GM18517 (cell line): ENCODE measurements around the gene NTM.

Experiments
- ATAC-seq: cut with Tn5 transposase; IDR thresholded peaks from one replicate; pipeline ENCODE4 v1.9.1; 2021; ENCODE audit warnings: mild to moderate bottlenecking, moderate library complexity; ENCODE audit not compliant: unreplicated experiment

The NTM gene

DNA sequence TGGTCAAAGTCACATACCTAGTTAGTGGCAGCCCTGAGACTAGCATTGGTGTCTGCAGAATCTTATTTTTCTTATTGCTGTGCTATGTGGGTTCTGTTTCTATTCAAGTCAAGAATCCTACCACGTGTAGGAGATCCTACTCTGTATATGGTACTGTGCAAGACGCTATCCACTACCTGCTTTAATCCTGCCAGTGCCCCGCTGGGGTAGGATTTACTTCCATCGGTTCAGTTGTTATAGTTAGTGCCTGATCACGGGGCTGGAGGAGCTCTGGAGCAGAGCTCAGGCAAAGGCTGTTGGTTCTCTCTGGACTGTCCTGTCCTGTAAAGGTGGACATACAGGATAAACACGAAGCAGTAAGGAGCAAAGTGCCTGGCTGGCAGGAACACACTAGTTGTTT, 167.9 kb downstream of the NTM start:
- no peak for ATAC-seq

DNA sequence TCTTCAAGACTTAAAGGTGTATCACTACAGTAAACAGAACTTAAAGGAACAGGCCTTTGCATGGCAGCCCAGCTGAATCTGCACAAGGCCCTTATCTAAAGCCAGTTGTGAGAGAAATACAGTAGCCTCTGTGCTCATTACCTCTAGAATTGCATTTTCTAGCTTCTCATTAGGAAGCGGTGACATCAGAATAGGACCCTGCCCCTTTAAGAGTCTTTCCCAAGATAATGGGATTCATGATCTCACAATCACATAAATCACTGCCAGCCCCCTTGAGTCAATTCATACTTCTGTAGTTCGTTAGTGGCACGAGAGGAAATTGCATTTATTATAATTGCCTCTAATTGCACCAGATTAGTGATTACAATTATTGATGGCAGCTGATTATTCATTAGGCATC, 170.3 kb downstream of the NTM start:
- ATAC-seq = no peak

DNA sequence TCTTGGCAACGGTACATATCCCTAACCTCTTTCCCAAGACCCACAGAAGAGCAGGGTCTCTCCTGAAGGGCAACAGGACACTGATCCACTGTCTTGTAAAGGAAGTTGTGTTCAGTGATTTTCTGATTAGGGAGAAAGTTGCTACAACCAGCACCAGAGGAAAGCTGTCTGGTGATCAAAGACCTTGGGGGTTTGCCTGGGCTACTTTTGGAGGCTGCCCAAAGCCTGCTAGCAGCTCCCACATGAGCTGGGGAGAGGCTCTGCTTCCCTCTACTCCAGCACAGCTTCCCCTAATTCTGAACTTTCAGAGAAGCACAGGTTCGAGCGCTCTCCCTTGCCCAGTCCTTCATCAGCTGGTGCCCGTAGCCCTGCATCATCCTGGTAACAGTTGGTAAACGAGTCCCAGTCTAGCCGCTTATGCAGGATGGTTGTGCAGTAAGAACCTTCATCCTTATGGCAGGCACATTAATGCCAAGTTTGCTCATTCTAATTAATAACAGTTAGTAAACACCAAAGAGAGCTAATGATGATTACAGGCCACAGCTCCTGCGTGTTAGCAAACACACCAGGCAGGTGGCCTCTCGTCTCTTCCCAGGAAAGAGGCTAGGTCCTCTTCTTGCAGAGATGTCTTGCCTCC, 173.1 kb downstream of the NTM start:
- no peak for ATAC-seq

DNA sequence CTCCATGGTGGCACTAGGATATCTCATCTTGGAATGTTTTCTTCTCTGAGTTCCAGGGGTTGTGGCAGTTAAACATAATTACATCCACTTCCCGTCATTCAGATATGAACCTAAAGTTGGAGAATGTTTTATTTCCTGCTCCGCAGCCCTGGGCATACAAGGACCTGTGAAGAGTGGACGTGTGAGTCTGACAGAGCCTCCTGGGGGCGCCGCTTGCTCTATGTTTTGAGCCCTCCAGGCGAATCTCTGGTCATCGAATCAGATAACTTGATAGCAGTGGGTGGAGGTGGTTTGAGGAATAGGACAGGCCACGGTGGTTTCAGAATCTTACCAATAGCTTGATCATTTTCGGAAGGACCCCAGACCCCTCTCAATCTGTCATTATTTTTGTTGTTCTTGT, 174.2 kb downstream of the NTM start:
- no peak for ATAC-seq

DNA sequence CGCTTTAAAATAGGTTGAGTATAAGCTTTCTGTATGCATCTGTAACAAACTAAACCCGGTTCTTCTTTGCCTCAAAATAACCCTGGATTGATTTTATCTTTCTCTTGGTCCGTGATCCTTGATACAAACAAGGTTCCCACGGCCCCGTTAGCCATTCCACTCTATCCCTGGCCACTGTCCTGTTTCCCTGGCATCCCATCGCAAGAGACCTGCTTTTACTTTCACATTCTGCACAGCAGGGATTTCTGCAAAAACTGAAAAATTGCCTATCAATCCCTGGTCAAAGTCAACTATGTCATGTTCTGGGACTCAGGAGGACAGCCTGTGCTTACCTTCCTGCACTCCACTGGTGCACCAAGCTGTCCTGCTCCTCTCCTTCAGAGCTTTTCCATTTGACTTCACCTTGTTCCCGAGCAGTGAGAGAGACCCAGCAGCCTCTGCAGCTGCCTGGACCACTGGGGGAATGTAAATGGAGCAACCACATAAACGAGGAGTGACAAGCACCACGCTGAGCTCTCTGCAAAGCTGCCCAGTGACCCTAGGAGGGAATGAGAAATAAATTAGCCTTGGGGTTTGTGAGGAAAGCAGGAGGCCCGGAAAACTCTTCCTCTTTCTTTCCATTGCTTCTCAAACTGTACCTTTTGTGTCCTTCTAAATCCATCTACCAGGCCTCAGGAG, 175.9 kb downstream of the NTM start:
- ATAC-seq = no peak

DNA sequence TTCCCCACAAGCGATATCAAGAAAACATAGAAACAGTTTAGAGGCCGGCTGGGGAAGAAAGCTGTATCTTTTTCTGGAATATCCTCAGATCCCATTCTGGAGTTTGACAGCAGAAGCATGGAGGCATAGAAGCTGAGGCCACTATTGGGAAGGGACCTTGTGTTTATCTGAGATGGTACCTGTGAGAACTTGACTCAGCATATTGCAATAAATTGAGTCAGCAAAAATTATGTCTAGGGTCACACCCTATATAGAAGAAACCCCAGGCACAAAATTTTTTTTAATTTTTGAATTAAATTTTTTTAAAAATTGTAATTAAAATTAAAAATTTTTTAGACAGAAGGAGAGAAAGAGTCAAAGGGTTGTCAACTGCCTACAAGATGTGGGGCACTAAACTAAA, 178.7 kb downstream of the NTM start:
- ATAC-seq = no peak

DNA sequence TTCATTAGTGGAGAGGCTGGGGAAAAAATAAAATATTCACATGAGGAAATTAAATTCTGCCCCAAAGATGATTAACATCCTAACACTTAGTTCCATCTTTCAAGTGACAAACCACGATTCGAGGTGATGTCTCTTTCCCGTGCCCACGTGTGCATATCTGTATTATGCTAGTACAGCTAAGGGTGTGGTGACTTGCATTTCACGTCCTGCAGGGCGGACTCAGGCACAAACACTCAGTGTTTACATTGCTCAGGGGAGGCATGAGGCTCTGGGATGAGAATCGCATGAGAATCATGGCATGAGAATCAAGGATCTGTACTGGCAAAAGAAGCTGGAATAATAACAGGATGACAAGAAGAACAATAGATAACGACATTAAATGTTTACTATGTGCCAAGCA, 179.4 kb downstream of the NTM start:
- no peak for ATAC-seq

DNA sequence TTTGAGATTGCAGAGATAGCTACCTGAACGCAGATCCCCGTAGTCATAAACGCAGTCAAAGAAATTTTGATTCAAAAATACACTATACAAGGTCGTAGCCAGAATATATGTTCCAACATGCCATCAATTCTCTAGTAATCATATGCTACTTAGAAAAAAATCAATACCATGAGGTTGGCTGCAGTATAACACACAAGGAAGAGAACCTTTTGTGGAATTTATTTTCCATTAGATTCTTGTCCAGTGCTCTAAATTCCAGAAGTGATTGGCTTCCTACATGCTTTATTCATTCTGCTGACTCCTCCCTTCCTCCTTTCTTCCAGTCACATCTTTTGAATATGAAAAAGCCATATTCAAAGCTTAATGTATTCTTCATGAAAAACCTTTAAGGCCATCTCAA, 189.9 kb downstream of the NTM start:
- ATAC-seq = no peak

DNA sequence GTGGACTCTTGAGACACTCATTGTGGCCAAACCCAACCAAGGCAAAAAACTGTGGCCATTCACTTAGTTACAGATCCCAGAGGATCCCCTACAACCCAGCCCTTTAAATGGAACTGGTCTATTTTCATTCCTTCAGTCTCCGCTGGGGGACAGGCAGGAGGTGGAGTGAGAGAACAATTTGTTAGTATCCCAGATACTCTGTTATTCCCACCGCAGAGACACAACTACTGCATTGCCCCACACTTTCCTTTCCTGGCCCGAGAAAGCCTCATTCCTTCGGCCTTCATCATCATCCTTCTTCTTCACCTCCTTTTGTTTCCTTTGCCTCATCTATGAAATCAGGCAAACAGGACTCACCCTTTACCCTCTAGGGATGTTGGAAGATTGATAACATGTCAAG, 191.1 kb downstream of the NTM start:
- no peak for ATAC-seq

DNA sequence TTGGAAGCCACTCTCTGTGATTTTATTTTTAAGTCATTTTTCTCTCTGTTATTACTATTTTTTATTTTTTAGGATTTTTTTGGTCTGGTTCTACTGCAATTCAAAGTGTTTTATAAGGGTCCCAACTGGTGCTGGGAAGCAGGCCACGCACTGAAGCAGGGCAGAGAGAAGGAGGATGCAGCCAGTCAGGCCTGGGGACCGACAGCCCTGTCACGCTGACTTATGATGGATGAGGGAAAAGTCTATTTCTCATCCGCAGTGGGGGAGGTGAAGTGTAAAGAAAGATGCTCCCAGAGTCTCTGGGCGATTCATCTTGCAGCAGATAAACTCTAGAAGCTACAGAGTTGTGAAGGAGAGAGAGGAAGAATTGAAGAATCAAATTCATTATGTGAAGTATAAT, 191.6 kb downstream of the NTM start:
- ATAC-seq = no peak

DNA sequence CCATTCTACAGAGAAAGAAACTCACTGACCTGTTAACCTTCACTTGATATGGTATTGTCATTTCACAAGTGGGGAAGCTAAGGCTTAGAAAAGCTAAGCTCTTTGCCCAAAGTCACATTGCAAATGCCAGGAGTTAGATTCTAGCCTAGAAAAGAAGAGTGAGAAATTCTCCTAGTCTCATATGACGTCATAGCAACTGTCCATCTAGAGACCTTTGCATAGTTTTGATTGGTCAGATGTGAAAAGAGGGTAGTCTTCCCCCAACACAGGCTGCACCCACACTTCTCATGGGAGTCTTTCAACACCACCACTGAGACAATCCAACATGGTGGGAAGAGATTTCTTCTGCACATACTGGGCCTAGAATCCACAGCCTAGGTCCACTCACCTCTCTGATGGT, 197.9 kb downstream of the NTM start:
- no peak for ATAC-seq

DNA sequence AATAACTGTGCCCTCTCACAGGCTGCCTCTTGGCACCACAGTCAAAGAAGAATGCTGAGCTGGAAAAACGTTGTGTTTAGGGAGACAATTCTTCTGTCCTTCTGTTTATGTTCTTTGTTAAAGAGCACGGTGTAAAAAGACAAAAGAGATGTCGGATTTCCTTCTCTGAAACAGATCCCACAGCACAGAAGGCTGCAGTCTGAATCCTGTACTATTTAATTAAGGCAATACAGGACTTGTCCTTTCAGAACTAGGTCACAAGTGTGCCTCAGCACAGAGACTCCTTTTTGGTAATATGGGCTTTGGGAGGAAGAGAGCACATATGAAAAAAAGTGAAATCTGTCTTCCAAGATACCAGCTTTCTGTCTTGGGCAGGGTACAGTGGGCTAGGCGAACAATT, 201.2 kb downstream of the NTM start:
- ATAC-seq = no peak

DNA sequence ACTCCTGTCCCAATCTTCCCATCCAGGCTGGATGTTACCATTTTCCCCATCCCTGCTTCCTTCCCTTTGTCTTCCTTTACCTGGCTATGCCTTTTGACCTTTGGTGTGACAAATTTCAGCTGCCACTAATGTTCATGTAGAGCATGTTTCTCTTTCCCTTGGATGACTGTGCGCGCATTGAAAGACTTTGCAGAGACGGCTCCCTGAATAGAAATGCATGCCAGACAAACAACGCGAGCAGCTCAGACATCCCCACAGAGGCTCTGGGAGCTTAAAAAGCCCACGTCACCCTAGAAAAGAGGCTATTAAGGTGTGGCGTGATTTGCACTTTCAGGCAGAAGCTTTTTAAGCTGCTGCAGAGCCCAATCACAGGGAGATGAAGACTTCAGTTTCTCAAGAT, 202.0 kb downstream of the NTM start:
- no peak for ATAC-seq

DNA sequence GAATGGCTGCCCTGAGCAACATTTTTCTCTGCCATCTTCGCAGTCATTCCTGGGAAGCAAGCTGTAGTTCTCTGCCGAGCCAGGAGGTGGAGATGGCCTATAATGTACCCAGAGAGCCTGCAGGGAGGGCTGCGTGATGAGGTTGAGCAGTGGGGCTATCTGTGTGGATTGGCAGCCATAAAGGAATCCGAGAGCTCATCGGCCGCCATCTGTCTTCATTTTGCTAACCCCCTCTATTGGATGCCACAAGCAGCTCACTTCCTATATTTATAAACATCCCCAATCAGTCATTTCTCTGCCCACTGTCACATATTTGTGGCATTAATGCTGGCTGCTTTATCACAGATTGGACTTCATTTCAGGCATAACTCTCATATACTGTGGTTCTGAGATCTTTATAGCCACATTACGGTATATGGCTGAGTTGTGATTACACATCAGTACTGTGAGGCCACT, 209.5 kb downstream of the NTM start:
- ATAC-seq = peak; percentile 55

DNA sequence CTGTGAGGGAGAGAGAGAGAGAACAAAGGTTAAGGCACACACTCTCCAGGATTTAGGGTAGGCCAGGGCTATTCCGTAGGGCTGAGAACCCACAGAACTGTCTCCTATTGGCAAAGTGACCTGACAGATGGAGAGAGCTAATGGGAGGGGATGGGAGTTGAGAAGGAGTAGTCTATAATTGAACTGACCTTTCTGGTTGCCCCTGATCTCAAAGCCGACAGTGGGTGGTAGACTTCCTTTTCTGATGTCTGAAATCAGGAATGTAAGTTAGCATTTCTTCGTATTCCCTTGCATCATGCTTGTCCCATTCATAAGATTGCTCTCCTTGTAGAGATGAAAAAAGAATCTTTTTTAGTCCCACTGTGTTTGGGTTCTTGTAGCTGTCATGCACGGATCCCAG, 210.1 kb downstream of the NTM start:
- ATAC-seq = no peak

DNA sequence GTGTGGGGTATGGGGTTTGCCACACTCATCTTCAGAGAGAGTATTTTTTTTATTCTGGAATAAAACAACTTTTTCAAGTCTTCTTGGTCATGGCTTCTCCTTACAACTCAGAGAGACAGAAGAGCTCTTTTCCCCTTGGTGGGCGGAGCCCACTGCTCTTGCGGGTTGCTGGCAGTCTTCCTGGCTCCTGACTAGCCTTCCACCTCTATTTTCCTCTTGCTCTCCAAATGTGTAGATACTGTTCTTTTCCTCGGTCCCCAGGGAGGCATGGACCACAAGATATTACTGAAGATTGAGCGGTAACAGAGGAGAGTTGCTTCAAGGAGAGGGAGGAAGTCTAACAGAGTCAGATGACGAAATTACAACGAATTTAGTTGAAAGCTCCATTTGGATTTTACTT, 210.6 kb downstream of the NTM start:
- no peak for ATAC-seq

DNA sequence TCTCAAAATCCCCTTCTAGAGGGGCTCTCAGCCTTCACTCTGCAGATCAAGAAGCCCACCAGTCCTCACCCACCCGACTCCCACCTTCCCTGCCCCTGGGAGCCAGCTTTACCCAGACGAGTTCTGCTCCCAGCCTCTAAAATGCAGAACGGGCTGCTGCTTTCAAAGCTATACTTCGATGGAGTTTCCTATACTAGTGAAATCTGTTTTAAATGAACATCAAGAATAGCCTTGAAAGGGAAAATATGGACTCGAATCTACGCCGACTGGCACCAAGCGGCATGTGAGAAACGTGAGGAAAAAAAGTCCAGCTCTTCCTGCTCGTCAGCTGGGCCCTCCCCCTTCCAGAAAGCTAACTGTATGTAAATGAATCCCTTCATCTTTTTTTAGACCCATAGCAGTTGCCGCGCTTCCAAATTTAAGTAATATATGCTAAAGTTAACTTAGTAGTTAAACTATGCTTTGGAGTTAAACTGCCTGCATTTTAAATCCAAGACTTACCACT, 211.7 kb downstream of the NTM start:
- no peak for ATAC-seq

DNA sequence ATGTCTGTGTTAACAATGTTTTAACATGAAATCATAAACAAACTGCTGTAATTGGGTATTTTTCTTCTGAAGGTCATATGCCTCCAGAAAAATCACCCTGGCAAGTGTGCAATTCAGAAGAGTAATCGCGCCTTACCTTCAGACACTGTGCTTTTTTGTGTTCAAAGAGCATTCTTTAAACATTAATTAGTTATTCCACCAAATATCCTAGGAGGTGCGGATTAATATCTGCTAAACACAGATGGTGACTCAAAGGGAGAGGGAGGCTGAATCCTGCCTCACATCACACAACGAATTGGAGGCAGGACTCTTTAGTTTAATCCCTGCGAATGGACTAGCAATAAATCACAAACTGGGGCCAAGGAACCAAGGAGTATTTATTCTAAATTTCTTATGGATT, 213.0 kb downstream of the NTM start:
- no peak for ATAC-seq

DNA sequence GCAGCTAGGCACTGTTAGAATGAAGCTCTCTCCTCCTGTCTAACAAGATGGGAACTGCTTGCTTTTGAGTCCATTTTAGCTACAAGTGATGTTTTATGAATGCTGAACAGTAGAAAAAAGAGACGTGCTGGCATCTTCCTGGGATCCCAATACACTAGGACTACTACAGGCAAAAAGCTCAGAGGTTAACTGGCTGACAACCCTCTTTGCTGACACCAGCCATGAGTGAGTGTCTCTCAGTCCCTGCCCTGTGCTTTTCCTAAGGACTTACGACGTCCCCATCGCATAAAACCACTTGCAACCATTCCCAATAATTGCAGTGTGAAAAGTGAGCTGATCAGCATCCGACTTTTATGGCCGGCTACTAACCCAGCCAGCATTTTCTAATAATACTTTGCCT, 213.5 kb downstream of the NTM start:
- no peak for ATAC-seq

DNA sequence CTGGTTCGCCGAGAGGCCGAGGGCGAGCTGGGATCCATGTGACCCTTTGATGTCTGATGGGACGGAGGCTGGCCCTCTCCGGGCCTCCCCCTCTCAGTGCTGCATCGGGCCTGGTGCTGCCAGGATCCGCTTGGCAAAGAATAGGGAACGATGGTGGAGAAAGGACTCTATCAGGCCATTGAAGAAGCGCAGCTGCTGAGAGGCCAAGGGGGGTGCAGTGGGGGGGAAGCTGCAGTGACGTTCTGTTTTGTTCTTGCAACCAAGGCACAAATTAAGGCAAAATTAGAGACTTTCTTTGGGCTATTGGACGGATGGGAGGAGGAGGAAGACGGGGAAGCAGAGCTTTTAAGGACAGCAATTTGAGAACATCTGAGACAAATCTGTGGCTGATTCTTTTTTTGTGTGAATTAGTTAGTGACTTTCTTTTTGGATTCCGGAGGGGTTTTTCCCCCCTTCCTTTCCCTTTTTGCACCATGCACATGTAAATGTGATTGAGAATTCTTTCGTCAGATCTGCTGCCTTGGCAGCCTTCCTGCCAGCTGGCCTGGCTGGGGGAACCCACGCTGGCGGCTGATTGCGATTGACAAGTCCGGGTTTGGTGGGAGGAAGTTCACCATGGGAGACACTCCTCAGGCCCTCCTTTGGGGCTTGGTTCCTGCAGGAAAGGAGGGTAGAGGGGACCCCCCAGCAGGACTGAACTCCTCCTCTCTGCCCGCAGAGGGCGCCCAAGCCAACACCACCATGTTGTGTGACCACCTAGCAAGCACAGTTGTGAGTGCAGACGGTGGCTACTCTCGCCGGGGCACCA, 214.6 kb downstream of the NTM start:
- ATAC-seq = no peak

DNA sequence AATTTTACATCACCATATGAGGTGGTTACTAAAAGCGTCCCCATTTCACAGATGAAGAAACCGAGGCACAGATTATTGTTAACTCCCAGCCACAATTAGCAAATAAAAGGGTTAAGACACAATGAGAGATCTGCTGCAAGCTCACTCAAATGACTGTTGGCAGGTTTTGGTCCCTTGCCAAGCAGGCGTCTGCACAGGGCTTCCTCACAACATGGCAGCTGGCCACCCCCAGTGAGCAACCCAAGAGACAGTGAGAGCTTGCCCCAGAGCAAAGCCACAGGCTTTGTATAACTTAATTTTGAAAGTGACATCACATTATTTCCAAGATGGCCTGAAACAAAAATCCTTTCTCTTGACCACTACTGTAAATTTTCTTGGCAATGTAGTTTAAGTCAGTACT, 217.6 kb downstream of the NTM start:
- ATAC-seq = no peak

DNA sequence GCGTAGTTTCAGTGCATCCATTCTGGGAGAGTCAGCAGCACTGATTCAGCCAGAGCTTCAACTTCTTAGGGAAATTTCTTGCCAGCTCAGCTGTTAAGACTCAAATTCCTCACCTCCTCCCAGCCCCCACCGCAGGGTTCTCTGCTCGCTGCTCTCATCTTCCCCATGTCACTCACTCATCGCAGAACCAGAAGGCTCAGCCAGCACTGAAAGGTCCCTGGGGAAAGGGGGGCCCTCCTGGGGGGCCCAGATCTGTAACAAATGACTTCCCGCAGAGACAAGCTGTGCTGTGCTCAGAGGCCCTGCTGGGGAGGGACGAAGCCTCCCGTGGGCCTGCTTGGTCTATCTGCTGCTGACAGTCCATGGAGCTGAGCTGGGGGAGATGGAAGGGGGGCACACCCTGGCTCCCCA, 220.6 kb downstream of the NTM start:
- no peak for ATAC-seq
